MCF 10A (cell line): ENCODE data around the gene HES4. TPM values are rescaled to one million over a fixed set of nuclear protein-coding genes. Genes with fewer than 3 reads are reported as not detected.

Experiments used
- BruUV-seq: library from RNA; stranded (reverse); fragments of 400-500 nt; replicated peaks from 2 replicates; lab custom pipeline; 2021; lab: Mats Ljungman, UMichigan
- CTCF ChIA-PET: fragments of 300-600 bp; sonication (Branson Sonifier 250); formaldehyde crosslinking; extraction: SDS; loops from one replicate; lab custom pipeline; 2021; ENCODE audit warnings: antibody characterized with exemption, inconsistent platforms; lab: Yijun Ruan, JAX
- POLR2A ChIA-PET: fragments of 300-600, 350-650 bp; sonication (Branson Sonifier 250); formaldehyde crosslinking; extraction: SDS; loops from one replicate; lab custom pipeline; 2020; ENCODE audit warnings: antibody characterized with exemption, inconsistent platforms; lab: Yijun Ruan, JAX
- DNase-seq: peaks from one replicate; pipeline ENCODE4 v3.0.0-alpha.2; 2018; ENCODE audit not compliant: unreplicated experiment
- H3K27ac Mint-ChIP-seq: one replicate; pipeline ENCODE4 v1.8.0; 2022; ENCODE audit warnings: mild to moderate bottlenecking, low read depth, mixed read lengths; ENCODE audit not compliant: unreplicated experiment
- H3K27me3 Mint-ChIP-seq: one replicate; pipeline ENCODE4 v1.8.0; 2022; ENCODE audit warnings: mixed read lengths; ENCODE audit not compliant: insufficient read depth, unreplicated experiment
- H3K36me3 Mint-ChIP-seq: one replicate; pipeline ENCODE4 v1.8.0; 2022; ENCODE audit warnings: mild to moderate bottlenecking, moderate library complexity, mixed read lengths; ENCODE audit not compliant: insufficient read depth, unreplicated experiment
- H3K4me1 Mint-ChIP-seq: one replicate; pipeline ENCODE4 v1.8.0; 2022; ENCODE audit warnings: mixed read lengths; ENCODE audit not compliant: insufficient read depth, unreplicated experiment
- H3K4me3 Mint-ChIP-seq: one replicate; pipeline ENCODE4 v1.8.0; 2022; ENCODE audit warnings: mild to moderate bottlenecking, moderate library complexity, mixed read lengths; ENCODE audit not compliant: unreplicated experiment
- H3K9me3 Mint-ChIP-seq: one replicate; pipeline ENCODE4 v1.8.0; 2022; ENCODE audit warnings: mixed read lengths; ENCODE audit not compliant: unreplicated experiment
- intact Hi-C: fragments of 100-400 bp; cut with micrococcal nuclease; formaldehyde crosslinking; loops from 2 replicates; pipeline ENCODE4 v1.14.1; 2022
- total RNA-seq: library from RNA; stranded (reverse); gene quantifications from 2 replicates; pipeline ENCODE4 v1.2.3, GENCODE V29; 2022
- TF ChIP-seq, protein P1 (sequence below): fragments of 200-600 bp; IDR thresholded peaks from one replicate; pipeline ENCODE4 v1.8.0; 2022; ENCODE audit warnings: antibody characterized with exemption, mild to moderate bottlenecking; ENCODE audit not compliant: unreplicated experiment

The HES4 gene
- total RNA-seq, 1 experiment from 2014 or later, result 42.1 TPM

DNA sequence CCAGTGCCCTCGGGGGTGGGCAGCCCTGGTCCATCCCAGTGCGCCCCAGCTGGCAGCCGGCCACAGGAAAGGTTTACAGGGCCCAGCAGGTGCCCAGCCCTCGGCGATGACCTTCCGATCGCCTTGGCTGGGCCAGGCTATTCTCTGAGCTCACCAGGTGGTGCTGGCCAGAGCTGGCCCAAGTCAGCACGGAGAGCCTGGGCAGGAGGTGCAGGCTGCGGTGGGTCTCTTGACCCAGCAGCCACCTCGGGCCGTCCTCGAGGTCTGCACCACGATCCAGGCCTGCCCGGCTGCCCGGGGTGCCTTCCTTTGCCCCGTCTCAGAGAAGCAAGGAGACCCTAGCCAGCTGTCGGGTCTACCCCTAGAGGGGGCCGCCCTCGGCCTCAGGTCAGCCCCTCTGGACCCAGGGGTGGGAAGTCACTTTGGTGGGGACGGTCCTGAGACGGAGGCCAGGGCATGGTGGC, 18.4 kb downstream of the HES4 start:
- H3K36me3 Mint-ChIP-seq, result peaks cover 6% of the 10 kb centered on the region

DNA sequence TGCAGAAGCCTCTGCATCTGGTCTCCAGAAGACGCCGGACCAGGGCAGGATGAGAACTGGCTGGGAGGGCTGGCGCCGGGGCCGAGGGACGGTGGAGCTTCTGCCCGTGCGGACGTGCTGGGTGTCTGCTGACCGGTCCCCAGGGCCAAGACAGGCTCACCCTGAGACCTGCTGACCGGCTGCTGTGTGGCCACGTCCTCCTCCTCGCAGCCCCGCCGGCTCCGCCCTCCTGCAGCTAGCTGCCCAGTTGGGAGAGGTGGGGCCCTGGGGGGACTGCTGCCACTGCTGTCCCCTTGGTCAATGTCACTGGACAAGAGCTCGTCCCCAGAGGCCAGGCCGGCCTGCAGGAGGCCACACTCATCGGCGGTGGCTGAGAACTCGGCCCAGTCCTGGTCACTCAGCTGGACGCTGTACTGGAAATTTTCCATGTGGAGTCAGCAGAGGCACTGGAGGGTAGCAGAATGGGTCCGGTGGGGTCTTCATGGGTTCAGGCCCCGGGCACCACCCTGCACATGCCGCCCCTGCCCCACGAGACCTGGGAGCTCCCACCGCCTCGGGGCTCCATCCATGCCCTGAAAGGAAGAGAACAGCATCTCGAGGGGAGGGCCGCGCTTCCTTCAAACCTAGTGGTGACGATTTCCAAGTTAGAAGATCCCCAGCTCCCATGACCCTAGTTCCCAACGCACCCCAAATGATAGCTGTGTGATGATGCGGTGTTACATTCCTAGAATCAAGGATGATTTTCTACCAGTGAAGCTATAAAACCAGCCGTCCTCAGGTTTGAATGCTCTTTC, 19.1 kb downstream of the HES4 start:
- Mint-ChIP-seq H3K4me1 (peaks cover 2% of the 10 kb centered on the region), H3K27ac (no peak overlapping the region), H3K9me3 (no peaks in the 10 kb centered on the region), H3K36me3 (peaks cover 6% of the 10 kb centered on the region), H3K27me3 (peaks cover 18% of the 10 kb centered on the region), H3K4me3 (no peak overlapping the region)
- TF ChIP-seq, protein P1, sequence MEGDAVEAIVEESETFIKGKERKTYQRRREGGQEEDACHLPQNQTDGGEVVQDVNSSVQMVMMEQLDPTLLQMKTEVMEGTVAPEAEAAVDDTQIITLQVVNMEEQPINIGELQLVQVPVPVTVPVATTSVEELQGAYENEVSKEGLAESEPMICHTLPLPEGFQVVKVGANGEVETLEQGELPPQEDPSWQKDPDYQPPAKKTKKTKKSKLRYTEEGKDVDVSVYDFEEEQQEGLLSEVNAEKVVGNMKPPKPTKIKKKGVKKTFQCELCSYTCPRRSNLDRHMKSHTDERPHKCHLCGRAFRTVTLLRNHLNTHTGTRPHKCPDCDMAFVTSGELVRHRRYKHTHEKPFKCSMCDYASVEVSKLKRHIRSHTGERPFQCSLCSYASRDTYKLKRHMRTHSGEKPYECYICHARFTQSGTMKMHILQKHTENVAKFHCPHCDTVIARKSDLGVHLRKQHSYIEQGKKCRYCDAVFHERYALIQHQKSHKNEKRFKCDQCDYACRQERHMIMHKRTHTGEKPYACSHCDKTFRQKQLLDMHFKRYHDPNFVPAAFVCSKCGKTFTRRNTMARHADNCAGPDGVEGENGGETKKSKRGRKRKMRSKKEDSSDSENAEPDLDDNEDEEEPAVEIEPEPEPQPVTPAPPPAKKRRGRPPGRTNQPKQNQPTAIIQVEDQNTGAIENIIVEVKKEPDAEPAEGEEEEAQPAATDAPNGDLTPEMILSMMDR, result no peak
- no peak for DNase-seq
- BruUV-seq, result no TSS peak
- intact Hi-C loops, result loop anchor here (10.0 kb wide), 1 partner anchor 314 kb away; no protein-coding TSS in a partner anchor
- POLR2A ChIA-PET, result interaction anchor here (0.8 to 2.0 kb wide), 4 partner anchors 13 to 40 kb away, joined by 3 to 6 read pairs (median 3); partner anchors contain the start of gene HES4
- CTCF ChIA-PET, result interaction anchor here (0.6 to 6.6 kb wide), 8 partner anchors 27 to 284 kb away, joined by 3 to 117 read pairs (median 3); partner anchors contain the start of gene ISG15

More for the DNA sequence above, 18.4 kb downstream of the HES4 start:
- Mint-ChIP-seq H3K27ac (no peak overlapping the region), H3K4me3 (no peak overlapping the region), H3K4me1 (no peaks in the 10 kb centered on the region), H3K27me3 (peaks cover 18% of the 10 kb centered on the region), H3K9me3 (no peaks in the 10 kb centered on the region)
- no TSS peak for BruUV-seq
- DNase-seq, result no peak
- intact Hi-C loops, result loop anchor here (10.0 kb wide), 1 partner anchor 313 kb away; no protein-coding TSS in a partner anchor
- TF ChIP-seq, protein P1, result no peak
- ChIA-PET POLR2A (interaction anchor here (0.9 to 2.0 kb wide), 2 partner anchors 15 to 19 kb away, joined by 3 to 6 read pairs; partner anchors contain the start of gene HES4), CTCF (interaction anchor here (0.7 to 6.6 kb wide), 5 partner anchors 20 to 82 kb away, joined by 3 to 117 read pairs (median 3); no protein-coding TSS in a partner anchor)

GRCh38 chr1:980137-980571, 19.7 kb downstream of the HES4 start:
- Mint-ChIP-seq H3K4me3 (no peak overlapping the region), H3K9me3 (no peaks in the 10 kb centered on the region), H3K36me3 (peaks cover 6% of the 10 kb centered on the region), H3K27me3 (peaks cover 18% of the 10 kb centered on the region), H3K27ac (no peak overlapping the region), H3K4me1 (peaks cover 6% of the 10 kb centered on the region)
- no TSS peak for BruUV-seq
- TF ChIP-seq, protein P1, result no peak
- ChIA-PET POLR2A (interaction anchor here (0.8 to 2.0 kb wide), 3 partner anchors 12 to 39 kb away, joined by 3 to 6 read pairs (median 3); no protein-coding TSS in a partner anchor), CTCF (interaction anchor here (0.7 to 6.6 kb wide), 3 partner anchors 33 to 83 kb away, joined by 3 to 117 read pairs (median 5); partner anchors contain the start of gene ISG15)
- DNase-seq, result no peak
- intact Hi-C loops, result loop anchor here (10.0 kb wide), 1 partner anchor 315 kb away; no protein-coding TSS in a partner anchor

DNA sequence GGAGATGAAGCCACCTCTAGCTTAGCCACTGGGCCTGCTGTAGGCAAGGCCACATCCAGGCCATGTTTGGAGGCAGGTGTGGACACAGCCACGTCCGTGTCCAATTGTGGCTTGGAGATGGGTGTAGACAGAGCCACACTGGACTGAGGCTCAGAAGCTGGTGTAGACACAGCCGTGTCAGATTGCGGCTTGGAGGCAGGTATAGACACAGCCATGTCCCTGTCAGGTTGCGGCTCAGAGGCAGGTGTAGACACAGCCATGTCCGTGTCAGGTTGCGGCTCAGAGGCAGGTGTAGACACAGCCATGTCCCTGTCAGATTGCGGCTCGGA, 20.2 kb downstream of the HES4 start:
- POLR2A ChIA-PET, result interaction anchor here (0.6 to 2.0 kb wide), 4 partner anchors 12 to 236 kb away, joined by 3 to 6 read pairs (median 3); no protein-coding TSS in a partner anchor
- H3K4me3 Mint-ChIP-seq, result no peak overlapping the region
- peaks cover 6% of the 10 kb centered on the region for H3K36me3 Mint-ChIP-seq
- peaks cover 6% of the 10 kb centered on the region for H3K4me1 Mint-ChIP-seq
- DNase-seq, result no peak
- no peak overlapping the region for H3K27ac Mint-ChIP-seq
- TF ChIP-seq, protein P1, result no peak
- BruUV-seq, result no TSS peak
- no peaks in the 10 kb centered on the region for H3K9me3 Mint-ChIP-seq
- intact Hi-C loops, result loop anchor here (10.0 kb wide), 1 partner anchor 315 kb away; no protein-coding TSS in a partner anchor
- CTCF ChIA-PET, result interaction anchor here (1.5 to 6.6 kb wide), 2 partner anchors 34 to 84 kb away, joined by 5 to 117 read pairs; partner anchors contain the start of gene ISG15
- H3K27me3 Mint-ChIP-seq, result peaks cover 18% of the 10 kb centered on the region
